GM23338 (cell line): Measurements from ENCODE around the gene TBCD. TPM values are rescaled to one million over a fixed set of nuclear protein-coding genes. Genes with fewer than 3 reads are reported as not detected.

Experiments
- ATAC-seq: fragments of 200-7000 bp; cut with Tn5 transposase; 3 replicates; pipeline ENCODE4 v1.9.1; 2020
- DNase-seq: peaks from one replicate; pipeline ENCODE4 v3.0.0-alpha.2; 2015; ENCODE audit warnings: low spot score
- H2AFZ ChIP-seq: fragments of 200-600 bp; sonication (generic); 2 replicates; pipeline ENCODE4 v1.8.0; 2016; ENCODE audit warnings: antibody characterized with exemption, mild to moderate bottlenecking, moderate library complexity
- H3F3A ChIP-seq: fragments of 200-600 bp; sonication (generic); replicated peaks from 2 replicates; pipeline ENCODE4 v1.8.0; 2017; ENCODE audit warnings: antibody characterized with exemption, mixed run types, low read depth
- H3K27ac ChIP-seq: fragments of 200-600 bp; sonication (generic); 2 replicates; pipeline ENCODE4 v1.6.1; 2016; ENCODE audit warnings: low read depth
- H3K27me3 ChIP-seq: fragments of 200-600 bp; sonication (generic); 2 replicates; pipeline ENCODE4 v1.8.0; 2016; ENCODE audit warnings: mild to moderate bottlenecking, mixed run types, moderate library complexity; ENCODE audit not compliant: insufficient read depth
- H3K36me3 ChIP-seq: fragments of 200-600 bp; sonication (generic); 2 replicates; pipeline ENCODE4 v1.8.0; 2016; ENCODE audit warnings: mild to moderate bottlenecking; ENCODE audit not compliant: insufficient read depth
- H3K4me1 ChIP-seq: fragments of 200-600 bp; sonication (generic); 2 replicates; pipeline ENCODE4 v1.8.0; 2016; ENCODE audit warnings: mild to moderate bottlenecking, moderate library complexity; ENCODE audit not compliant: insufficient read depth
- H3K4me2 ChIP-seq: fragments of 200-600 bp; sonication (generic); 2 replicates; pipeline ENCODE4 v1.7.1; 2017; ENCODE audit warnings: mixed run types
- H3K4me3 ChIP-seq: fragments of 200-600 bp; sonication (generic); 2 replicates; pipeline ENCODE4 v1.6.1; 2016; ENCODE audit warnings: mixed run types
- H3K79me2 ChIP-seq: fragments of 200-600 bp; sonication (generic); replicated peaks from 2 replicates; pipeline ENCODE4 v1.8.0; 2017; ENCODE audit warnings: mild to moderate bottlenecking; ENCODE audit not compliant: insufficient read depth
- H3K9me2 ChIP-seq: fragments of 200-600 bp; sonication (generic); 2 replicates; pipeline ENCODE4 v1.8.0; 2017; ENCODE audit not compliant: insufficient read depth
- H4K20me1 ChIP-seq: fragments of 200-600 bp; sonication (generic); replicated peaks from 2 replicates; pipeline ENCODE4 v1.8.0; 2017; ENCODE audit warnings: mild to moderate bottlenecking; ENCODE audit not compliant: insufficient read depth
- H3K27ac Mint-ChIP-seq: 2 replicates; pipeline ENCODE4 v1.8.0; 2020; ENCODE audit warnings: inconsistent platforms, mild to moderate bottlenecking, moderate library complexity, mixed read lengths
- H3K27me3 Mint-ChIP-seq: 3 replicates; pipeline ENCODE4 v1.8.0; 2022; ENCODE audit warnings: low read depth, mild to moderate bottlenecking, moderate library complexity, mixed read lengths, inconsistent platforms; ENCODE audit not compliant: insufficient read depth, poor library complexity
- H3K36me3 Mint-ChIP-seq: 3 replicates; pipeline ENCODE4 v1.8.0; 2021; ENCODE audit warnings: low read depth, mild to moderate bottlenecking, inconsistent platforms, moderate library complexity, mixed read lengths
- H3K4me1 Mint-ChIP-seq: 3 replicates; pipeline ENCODE4 v1.8.0; 2020; ENCODE audit warnings: mild to moderate bottlenecking, inconsistent platforms, mixed read lengths
- H3K4me3 Mint-ChIP-seq: 3 replicates; pipeline ENCODE4 v1.8.0; 2021; ENCODE audit warnings: moderate library complexity, mild to moderate bottlenecking, inconsistent platforms, mixed read lengths
- H3K9me3 Mint-ChIP-seq: 3 replicates; pipeline ENCODE4 v1.8.0; 2020; ENCODE audit warnings: moderate library complexity, mild to moderate bottlenecking, inconsistent platforms, mixed read lengths
- CREB1 ChIP-seq: fragments of 250-450 bp; sonication (Bioruptor Pico); IDR thresholded peaks from 2 replicates; pipeline ENCODE4 v1.5.0; 2020; ENCODE audit warnings: low read depth, mild to moderate bottlenecking, moderate library complexity
- CTCF ChIP-seq, 2 experiments: fragments of 200-600 bp in 1 of 2; sonication (generic) in 1 of 2; conservative IDR thresholded peaks; 2 replicates each; pipeline versions ENCODE4 v1.5.1 to v1.6.1; 2016 to 2017; ENCODE audit warnings: antibody characterized with exemption in 2 of 2, low read depth in 2 of 2, mild to moderate bottlenecking in 2 of 2, moderate library complexity in 1 of 2
- ETS1 ChIP-seq: IDR thresholded peaks from 2 replicates; pipeline ENCODE4 v1.6.1; 2016; ENCODE audit warnings: antibody characterized with exemption
- EZH2 ChIP-seq: fragments of 200-600 bp; sonication (generic); IDR thresholded peaks from one replicate; pipeline ENCODE4 v1.8.0; 2017; ENCODE audit warnings: antibody characterized with exemption, mild to moderate bottlenecking, low read depth; ENCODE audit not compliant: unreplicated experiment
- EZH2phosphoT487 ChIP-seq: fragments of 200-600 bp; sonication (generic); IDR thresholded peaks from one replicate; pipeline ENCODE4 v1.8.1; 2018; ENCODE audit warnings: antibody characterized with exemption; ENCODE audit not compliant: unreplicated experiment
- JUNB ChIP-seq: IDR thresholded peaks from one replicate; pipeline ENCODE4 v1.6.1; 2016; ENCODE audit warnings: antibody characterized with exemption; ENCODE audit not compliant: unreplicated experiment
- NANOG ChIP-seq: IDR thresholded peaks from 2 replicates; pipeline ENCODE4 v1.6.1; 2016; ENCODE audit warnings: antibody characterized with exemption, borderline replicate concordance
- POLR2AphosphoS5 ChIP-seq: IDR thresholded peaks from 2 replicates; pipeline ENCODE4 v1.6.1; 2016; ENCODE audit warnings: antibody characterized with exemption, low read depth
- REST ChIP-seq: IDR thresholded peaks from one replicate; pipeline ENCODE4 v1.6.1; 2018; ENCODE audit warnings: antibody characterized with exemption; ENCODE audit not compliant: unreplicated experiment
- STAT1 ChIP-seq: IDR thresholded peaks from one replicate; pipeline ENCODE4 v1.6.1; 2016; ENCODE audit warnings: antibody characterized with exemption; ENCODE audit not compliant: unreplicated experiment
- ZNF114 ChIP-seq: fragments of 250-450 bp; sonication (Bioruptor Pico); IDR thresholded peaks from 2 replicates; pipeline ENCODE4 v1.5.0; 2020; ENCODE audit warnings: mild to moderate bottlenecking, moderate library complexity
- polyA plus RNA-seq: library from polyadenylated mRNA; unstranded; fragments of >200 nt; fragmentation: Nextera tagmentation; extraction: Ambion mirVana; gene quantifications from 2 replicates; pipeline ENCODE4 v1.2.1, GENCODE V29; 2016
- total RNA-seq: library from RNA; depleted of rRNA; stranded (reverse); fragments of >200 nt; shearing (Covaris generic); gene quantifications from 2 replicates; pipeline ENCODE4 v1.2.3, GENCODE V29; 2014

TBCD gene
- total and polyA plus RNA-seq, 2 experiments from 2014 or later: 75.0 to 116 TPM

- no peak within 1 kb of the TSS for H3K27ac ChIP-seq
- H3K9me2 ChIP-seq: no peaks in the 10 kb centered on the region
- H3K27ac Mint-ChIP-seq: peak within 1 kb of the TSS; percentile 82; the same call in 1 of the 2 replicates
- H3K4me3 Mint-ChIP-seq: peak within 1 kb of the TSS; percentile 94
- H3K4me1 Mint-ChIP-seq: peaks cover 9% of the 10 kb centered on the region
- peak within 1 kb of the TSS; percentile 97 for H2AFZ ChIP-seq
- no peaks in the 10 kb centered on the region for H3F3A ChIP-seq
- peak within 1 kb of the TSS; percentile 82 for H3K4me3 ChIP-seq
- peaks cover 10% of the 10 kb centered on the region for H3K36me3 Mint-ChIP-seq
- peak; percentile 79 for ATAC-seq
- H3K27me3 Mint-ChIP-seq: peaks cover 3% of the 10 kb centered on the region
- TF ChIP-seq CREB1 (peak; percentile 69), POLR2AphosphoS5 (peak; percentile 74), NANOG (no peak), EZH2 (no peak)
- H3K27me3 ChIP-seq: 0 out of 2 replicates have a peak, but pooled peaks cover 4% of the 10 kb centered on the region
- peak within 1 kb of the TSS; percentile 91 for H3K4me2 ChIP-seq
- DNase-seq: peak; percentile 91
- H4K20me1 ChIP-seq: no peaks in the 10 kb centered on the region
- H3K4me1 ChIP-seq: peaks cover 4% of the 10 kb centered on the region; the same call in 1 of the 2 replicates
- no peaks in the 10 kb centered on the region; the same call in 2 of the 3 replicates for H3K9me3 Mint-ChIP-seq
- H3K79me2 ChIP-seq: peaks cover 4% of the 10 kb centered on the region; the same call in 1 of the 2 replicates
- no peaks in the 10 kb centered on the region for H3K36me3 ChIP-seq
Measured at GRCh38 chr17:82716203-82717010, 35.5 kb upstream of the TBCD start, which contains the start of gene FN3KRP. FN3KRP (plus strand) TSS chr17:82716706; CDS start chr17:82716756, 50 bp downstream.

GRCh38 chr17:82718986-82719685 lies 32.7 kb upstream of the TBCD start:
- H3K36me3 Mint-ChIP-seq: peaks cover 24% of the 10 kb centered on the region
- H3K9me3 Mint-ChIP-seq: no peaks in the 10 kb centered on the region; the same call in 2 of the 3 replicates
- H3K4me2 ChIP-seq: no peak overlapping the region
- H3K27me3 ChIP-seq: 0 out of 2 replicates have a peak, but pooled peaks cover 4% of the 10 kb centered on the region
- no peaks in the 10 kb centered on the region for H3F3A ChIP-seq
- no peaks in the 10 kb centered on the region for H3K36me3 ChIP-seq
- H3K4me1 Mint-ChIP-seq: peaks cover 9% of the 10 kb centered on the region
- H3K4me3 ChIP-seq: no peak overlapping the region
- peaks cover 4% of the 10 kb centered on the region; the same call in 1 of the 2 replicates for H3K4me1 ChIP-seq
- H2AFZ ChIP-seq: no peak overlapping the region
- no peak overlapping the region for H3K4me3 Mint-ChIP-seq
- ATAC-seq (no peak), DNase-seq (no peak)
- no peak overlapping the region for H3K27ac Mint-ChIP-seq
- peaks cover 4% of the 10 kb centered on the region; the same call in 1 of the 2 replicates for H3K79me2 ChIP-seq
- H3K27ac ChIP-seq: no peak overlapping the region
- H4K20me1 ChIP-seq: no peaks in the 10 kb centered on the region
- H3K9me2 ChIP-seq: no peaks in the 10 kb centered on the region
- peaks cover 1% of the 10 kb centered on the region for H3K27me3 Mint-ChIP-seq
- TF ChIP-seq JUNB (no peak), EZH2phosphoT487 (no peak), POLR2AphosphoS5 (no peak), CREB1 (no peak), CTCF (conservative IDR thresholded peaks at IDR 0.05; ENCODE audit: low read depth in 2 of 2) (no peak), REST (no peak), ETS1 (no peak), ZNF114 (CRISPR knock-in tag) (no peak), NANOG (no peak), STAT1 (no peak)
